GM13976 (cell line): Measurements from ENCODE around the gene SH3TC1.

ENCODE experiments used
- DNase-seq: peaks from one replicate; pipeline ENCODE4 v3.0.0; 2012; ENCODE audit warnings: low spot score
- CTCF ChIP-seq: IDR thresholded peaks from 2 replicates; pipeline ENCODE4 v1.5.1; 2012; ENCODE audit warnings: borderline replicate concordance, mild to moderate bottlenecking; ENCODE audit not compliant: insufficient read depth; ENCODE audit errors: extremely low read depth, missing control alignments, control extremely low read depth
- in situ Hi-C: fragments of 300-500 bp; cut with MboI; formaldehyde crosslinking; loops from one replicate; pipeline ENCODE4 v1.12.0; 2022; ENCODE audit warnings: low sequenced_read_pairs, mixed read lengths, inconsistent platforms; ENCODE audit not compliant: unreplicated experiment

Gene SH3TC1

GRCh38 chr4:8259743-8260430, 60.8 kb downstream of the SH3TC1 start:
- in situ Hi-C loops = no loop called here
- DNase-seq = no peak
- no peak for TF ChIP-seq CTCF

GRCh38 chr4:8260656-8261111, 61.6 kb downstream of the SH3TC1 start:
- in situ Hi-C loops = no loop called here
- TF ChIP-seq CTCF = no peak
- no peak for DNase-seq

- no peak for TF ChIP-seq CTCF
- no peak for DNase-seq
- in situ Hi-C loops = no loop called here
Measured at GRCh38 chr4:8261851-8262535, 62.9 kb downstream of the SH3TC1 start.

- in situ Hi-C loops = no loop called here
- no peak for TF ChIP-seq CTCF
- no peak for DNase-seq
Measured at GRCh38 chr4:8262637-8263322, 63.7 kb downstream of the SH3TC1 start.

- in situ Hi-C loops = no loop called here
- TF ChIP-seq CTCF = no peak
- DNase-seq = no peak
Measured at GRCh38 chr4:8263397-8263796, 64.3 kb downstream of the SH3TC1 start.

DNA sequence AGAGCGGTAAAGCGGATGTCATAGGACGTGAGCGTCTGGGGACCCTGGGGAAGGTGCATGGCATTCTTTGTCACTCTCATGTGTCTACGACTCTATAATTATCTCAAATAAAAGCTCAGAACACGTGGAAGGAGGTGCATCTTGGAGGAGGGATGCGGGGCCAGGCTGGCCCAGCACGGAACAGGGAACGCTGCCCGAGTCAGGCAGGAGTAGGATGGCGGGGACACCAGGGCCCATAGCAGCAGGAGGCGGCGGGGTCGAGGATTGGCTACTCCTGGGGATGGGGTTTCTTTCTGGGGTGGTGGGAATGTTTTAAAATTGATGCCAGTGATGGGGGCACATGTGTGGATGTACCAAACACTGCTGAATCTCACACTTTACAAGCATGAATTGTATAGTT, 65.0 kb downstream of the SH3TC1 start:
- DNase-seq = no peak
- no peak for TF ChIP-seq CTCF
- in situ Hi-C loops = no loop called here
